ENCODE data around the gene SERPINA3.

Gene SERPINA3

GRCh38 chr14:94612174-94612573 lies at the start of gene SERPINA3:
TSS of gene SERPINA3 (plus strand) at chr14:94612391. CDS start at chr14:94614442, 2,051 bp downstream.
- no peak for TF ChIP-seq CTCF (conservative IDR thresholded peaks at IDR 0.05; ENCODE audit: low read depth, low read length)
- peak; percentile 76 for DNase-seq (ENCODE audit: low read depth)
- H3K4me3 ChIP-seq (ENCODE audit: low read depth, low read length), result peak within 1 kb of the TSS; percentile 4

- TF ChIP-seq CTCF (conservative IDR thresholded peaks at IDR 0.05; ENCODE audit: low read depth, low read length), result no peak
- DNase-seq (ENCODE audit: low read depth), result no peak
- no peak overlapping the region for H3K4me3 ChIP-seq (ENCODE audit: low read depth, low read length)
These were observed 49.0 kb upstream of the SERPINA3 start for GRCh38 chr14:94562941-94563883.

- no peak overlapping the region for H3K4me3 ChIP-seq (ENCODE audit: low read depth, low read length)
- TF ChIP-seq CTCF (conservative IDR thresholded peaks at IDR 0.05; ENCODE audit: low read depth, low read length), result no peak
- DNase-seq (ENCODE audit: low read depth), result no peak
These were observed 47.8 kb upstream of the SERPINA3 start for GRCh38 chr14:94564381-94564780.

- TF ChIP-seq CTCF (conservative IDR thresholded peaks at IDR 0.05; ENCODE audit: low read depth, low read length), result no peak
- H3K4me3 ChIP-seq (ENCODE audit: low read depth, low read length), result no peak overlapping the region
- DNase-seq (ENCODE audit: low read depth), result no peak
These were observed 44.0 kb upstream of the SERPINA3 start for GRCh38 chr14:94568186-94568585.

- no peak for TF ChIP-seq CTCF (conservative IDR thresholded peaks at IDR 0.05; ENCODE audit: low read depth, low read length)
- no peak overlapping the region for H3K4me3 ChIP-seq (ENCODE audit: low read depth, low read length)
- DNase-seq (ENCODE audit: low read depth), result no peak
These were observed 42.7 kb upstream of the SERPINA3 start for GRCh38 chr14:94569381-94570001.

- DNase-seq (ENCODE audit: low read depth), result no peak
- TF ChIP-seq CTCF (conservative IDR thresholded peaks at IDR 0.05; ENCODE audit: low read depth, low read length), result no peak
- H3K4me3 ChIP-seq (ENCODE audit: low read depth, low read length), result no peak overlapping the region
These were observed 42.2 kb upstream of the SERPINA3 start for GRCh38 chr14:94570002-94570400.

Measured in choroid plexus epithelial cell (primary cell).